ENCODE results near the gene RBMS2.
"Not testable (repeated sequence)": the region's sequence is repeated elsewhere in the genome, so short reads cannot be mapped to it uniquely, and the experiment has no call there.

DNA sequence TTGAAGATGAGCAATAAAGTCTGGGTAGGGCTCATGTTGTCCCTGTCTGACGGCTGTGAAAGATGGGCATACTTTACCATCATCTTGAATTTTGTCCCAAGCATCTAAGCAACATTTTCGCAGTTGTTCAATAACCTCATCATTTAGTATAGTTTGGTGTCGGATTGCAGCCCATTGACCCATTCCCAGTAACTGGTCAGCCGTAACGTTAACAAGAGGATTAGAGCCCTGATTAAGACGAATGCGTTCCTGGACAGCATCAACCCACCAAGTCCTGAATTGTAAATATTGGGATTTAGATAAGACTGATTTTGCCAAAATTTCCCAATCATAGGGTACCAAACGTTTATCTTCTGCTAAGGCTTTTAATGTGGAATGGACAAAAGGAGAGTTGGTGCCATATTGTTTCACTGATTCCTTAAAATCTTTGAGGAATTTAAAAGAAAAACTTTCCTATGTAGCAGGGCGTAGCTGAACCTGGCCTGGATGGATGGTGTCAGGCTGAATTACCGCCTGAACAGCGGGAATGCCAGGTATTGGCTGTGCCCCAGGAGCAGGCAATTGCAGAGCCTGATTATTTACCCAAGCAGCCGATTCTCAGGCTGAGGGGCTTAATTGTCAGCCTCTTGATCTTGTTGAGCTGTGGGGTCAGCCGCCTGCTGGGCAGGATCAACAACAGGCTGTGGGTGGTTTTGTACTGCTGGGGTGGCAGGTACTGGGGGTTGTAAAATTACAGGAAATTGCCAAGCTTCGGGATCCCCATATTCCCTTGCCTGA lies 23.3 kb upstream of the RBMS2 start:
- TF ChIP-seq, protein P1, sequence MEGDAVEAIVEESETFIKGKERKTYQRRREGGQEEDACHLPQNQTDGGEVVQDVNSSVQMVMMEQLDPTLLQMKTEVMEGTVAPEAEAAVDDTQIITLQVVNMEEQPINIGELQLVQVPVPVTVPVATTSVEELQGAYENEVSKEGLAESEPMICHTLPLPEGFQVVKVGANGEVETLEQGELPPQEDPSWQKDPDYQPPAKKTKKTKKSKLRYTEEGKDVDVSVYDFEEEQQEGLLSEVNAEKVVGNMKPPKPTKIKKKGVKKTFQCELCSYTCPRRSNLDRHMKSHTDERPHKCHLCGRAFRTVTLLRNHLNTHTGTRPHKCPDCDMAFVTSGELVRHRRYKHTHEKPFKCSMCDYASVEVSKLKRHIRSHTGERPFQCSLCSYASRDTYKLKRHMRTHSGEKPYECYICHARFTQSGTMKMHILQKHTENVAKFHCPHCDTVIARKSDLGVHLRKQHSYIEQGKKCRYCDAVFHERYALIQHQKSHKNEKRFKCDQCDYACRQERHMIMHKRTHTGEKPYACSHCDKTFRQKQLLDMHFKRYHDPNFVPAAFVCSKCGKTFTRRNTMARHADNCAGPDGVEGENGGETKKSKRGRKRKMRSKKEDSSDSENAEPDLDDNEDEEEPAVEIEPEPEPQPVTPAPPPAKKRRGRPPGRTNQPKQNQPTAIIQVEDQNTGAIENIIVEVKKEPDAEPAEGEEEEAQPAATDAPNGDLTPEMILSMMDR (IDR thresholded peaks at IDR 0.05; ENCODE audit: poor library complexity) = not testable (repeated sequence)
- TF ChIP-seq EZH2phosphoT487 (IDR thresholded peaks at IDR 0.05; ENCODE audit: low read depth, severe bottlenecking, unreplicated experiment); EZH2 (IDR thresholded peaks at IDR 0.05; ENCODE audit: borderline replicate concordance): not testable (repeated sequence)

Measured in hepatocyte (in vitro differentiated cells).